Brain pericyte (primary cell): ENCODE data around the gene SFN.
"Not testable (repeated sequence)": the region's sequence is repeated elsewhere in the genome, so short reads cannot be mapped to it uniquely, and the experiment has no call there.

Experiments
- DNase-seq: peaks from one replicate; pipeline ENCODE4 v3.0.0-alpha.2; 2012; ENCODE audit warnings: low read depth, low spot score

Gene SFN

GRCh38 chr1:26862781-26863684 lies at the start of gene SFN:
TSS of gene SFN (plus strand) at chr1:26863149. CDS start at chr1:26863213, 64 bp downstream.
- DNase-seq: no peak

- no peak for DNase-seq
These were observed 48.6 kb upstream of the SFN start for GRCh38 chr1:26814377-26814776.

DNA sequence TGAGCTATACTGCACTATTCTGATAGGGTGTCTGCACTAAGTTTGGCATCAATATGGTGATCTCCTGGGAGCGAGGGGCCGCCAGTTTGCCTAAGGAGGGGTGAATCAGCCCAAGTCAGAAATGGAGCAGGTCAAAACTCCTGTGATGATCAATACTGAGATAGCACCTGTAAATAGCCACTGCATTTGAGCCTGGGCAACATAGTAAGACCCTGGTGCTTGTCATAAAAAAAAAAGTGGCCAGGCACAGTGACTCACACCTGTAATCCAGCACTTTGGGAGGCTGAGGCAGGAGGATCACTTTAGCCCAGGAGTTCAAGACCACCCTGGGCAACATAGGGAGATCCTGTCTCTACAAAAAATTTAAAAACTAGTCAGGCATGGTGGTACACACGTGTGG lies 48.1 kb upstream of the SFN start:
- no peak for DNase-seq

- DNase-seq: no peak
These were observed 42.1 kb upstream of the SFN start for GRCh38 chr1:26820784-26821269.

- no peak for DNase-seq
These were observed 40.1 kb upstream of the SFN start for GRCh38 chr1:26822737-26823395.

- DNase-seq: no peak
These were observed 38.2 kb upstream of the SFN start for GRCh38 chr1:26824731-26825130.

DNA sequence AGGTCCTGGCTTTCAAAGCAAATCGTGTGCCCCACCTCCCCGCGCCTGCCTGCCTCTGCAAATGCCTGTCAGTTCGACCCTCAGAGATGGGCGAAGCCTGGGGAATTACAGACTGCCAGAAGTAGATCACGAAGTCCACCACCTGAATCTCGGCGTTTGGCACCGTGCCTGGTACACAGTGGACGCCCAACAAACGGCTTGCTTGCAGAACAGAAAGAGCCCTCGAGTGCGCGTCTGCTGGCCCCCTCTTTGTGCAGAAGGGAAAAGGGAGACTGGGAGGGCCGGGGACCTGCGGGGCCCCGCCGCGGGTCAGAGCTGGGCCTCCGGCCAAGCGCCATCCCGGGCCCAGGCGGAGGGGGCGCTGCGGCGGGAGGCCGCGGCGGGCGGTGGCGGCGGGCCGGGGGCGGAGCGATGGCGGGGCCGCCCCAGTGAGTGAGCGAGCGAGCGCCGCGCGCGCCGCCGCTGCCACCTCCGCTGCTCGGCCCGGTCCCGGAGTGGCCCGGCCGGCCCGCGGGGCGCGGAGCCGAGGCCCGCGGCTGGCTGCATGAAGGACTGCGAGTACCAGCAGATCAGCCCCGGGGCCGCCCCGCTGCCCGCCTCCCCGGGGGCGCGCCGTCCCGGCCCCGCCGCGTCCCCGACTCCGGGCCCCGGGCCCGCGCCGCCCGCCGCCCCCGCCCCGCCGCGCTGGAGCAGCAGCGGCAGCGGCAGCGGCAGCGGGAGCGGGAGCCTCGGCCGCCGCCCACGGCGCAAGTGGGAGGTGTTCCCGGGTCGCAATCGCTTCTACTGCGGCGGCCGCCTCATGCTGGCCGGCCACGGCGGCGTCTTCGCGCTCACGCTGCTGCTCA lies 36.5 kb upstream of the SFN start, which contains the start of gene ZDHHC18:
Gene ZDHHC18 (plus strand): TSS at position 428 of the 845 bp plus-strand sequence. CDS start 117 bp downstream, at position 545.
- no peak for DNase-seq

DNA sequence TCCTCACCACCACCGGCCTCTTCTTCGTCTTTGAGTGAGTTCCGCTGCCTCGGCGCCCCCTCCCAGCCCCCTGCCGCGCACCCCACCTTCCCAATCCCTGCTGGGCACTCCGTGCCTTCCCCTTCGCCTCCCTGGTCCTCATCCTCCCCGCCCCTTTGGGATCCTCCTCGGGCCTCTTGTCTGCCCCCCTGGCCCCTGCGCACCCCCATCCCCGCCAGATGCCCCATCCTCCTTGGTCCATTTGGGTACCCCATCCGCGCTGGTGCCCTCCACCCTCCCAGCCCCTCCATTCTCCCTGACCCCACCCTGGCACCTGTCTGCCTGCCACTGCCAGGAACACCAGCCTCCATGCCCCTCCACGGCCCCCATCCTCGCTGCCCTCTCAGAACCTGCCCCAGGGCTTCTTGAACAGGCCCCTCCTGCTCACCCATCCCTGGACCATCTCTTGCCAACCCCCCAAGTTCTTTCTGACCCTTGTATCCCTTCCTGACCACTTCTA lies 35.8 kb upstream of the SFN start:
- DNase-seq: no peak

GRCh38 chr1:26827663-26828062 lies 35.3 kb upstream of the SFN start:
- DNase-seq: no peak

DNA sequence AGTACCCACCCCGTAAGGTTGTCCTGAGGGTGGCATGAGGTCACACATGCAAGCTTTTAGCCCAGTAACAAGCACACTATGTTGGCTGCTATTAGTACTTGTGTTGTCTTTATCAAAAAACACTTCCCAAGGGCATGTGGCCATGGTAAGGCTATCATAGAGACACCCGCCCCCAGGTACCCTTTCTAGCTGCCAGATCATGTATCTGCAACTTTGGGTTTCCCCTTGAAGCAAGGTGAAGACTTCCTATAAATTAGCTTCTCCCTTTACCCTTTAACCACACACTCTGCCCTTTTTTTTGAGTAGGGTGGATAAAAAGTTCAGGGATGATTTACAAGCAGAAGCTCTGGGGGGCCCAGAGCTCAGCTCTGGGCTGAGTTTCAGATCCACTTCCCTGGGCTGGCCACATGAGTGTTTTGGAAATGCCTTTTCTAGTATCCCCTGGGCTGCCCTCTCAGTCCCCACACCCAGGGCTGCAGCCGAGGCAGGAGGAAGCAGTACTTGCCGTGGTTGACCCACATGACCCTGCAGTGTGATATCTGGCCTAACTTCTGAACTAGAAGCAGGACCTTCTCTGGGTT lies 34.4 kb upstream of the SFN start:
- DNase-seq: no peak

DNA sequence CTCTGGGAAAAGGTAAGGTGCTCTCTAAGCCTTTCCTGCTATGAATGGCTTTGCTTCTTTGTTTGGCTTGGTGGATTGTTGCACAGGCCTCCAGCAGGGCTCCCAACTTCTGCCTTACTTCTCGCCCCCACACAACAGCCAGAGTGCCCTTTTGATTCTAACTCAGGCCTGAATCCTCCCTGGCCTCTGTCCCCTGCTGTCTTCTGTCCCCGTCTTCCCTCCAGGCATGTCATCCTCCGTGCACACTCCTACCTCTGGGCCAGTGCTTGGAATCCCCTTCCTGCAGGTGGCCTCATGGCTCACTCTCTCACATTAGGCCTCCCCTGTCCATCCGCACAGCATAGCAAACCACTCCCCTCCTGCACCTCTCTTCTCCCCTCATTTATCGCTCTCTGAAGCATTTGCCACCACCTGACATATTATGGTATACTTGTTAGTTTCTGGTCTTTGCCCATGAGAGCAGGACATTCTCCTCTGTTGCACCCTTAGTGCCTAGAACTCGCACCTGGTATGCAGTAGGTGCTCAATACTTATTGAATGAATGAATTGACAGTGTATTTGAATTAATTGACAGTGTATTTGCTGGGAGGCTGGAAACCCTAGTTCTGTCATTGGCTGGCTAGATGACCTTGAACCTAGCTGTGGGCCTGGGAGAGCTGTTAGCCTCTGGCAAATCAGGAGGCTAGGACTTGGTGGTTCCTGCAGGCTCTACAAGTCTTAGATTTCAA lies 33.6 kb upstream of the SFN start:
- DNase-seq: no peak

- DNase-seq: no peak
These were observed 31.9 kb upstream of the SFN start for GRCh38 chr1:26831059-26831458.

- no peak for DNase-seq
These were observed 31.3 kb upstream of the SFN start for GRCh38 chr1:26831546-26832248.

- no peak for DNase-seq
These were observed 30.5 kb upstream of the SFN start for GRCh38 chr1:26832249-26832960.

DNA sequence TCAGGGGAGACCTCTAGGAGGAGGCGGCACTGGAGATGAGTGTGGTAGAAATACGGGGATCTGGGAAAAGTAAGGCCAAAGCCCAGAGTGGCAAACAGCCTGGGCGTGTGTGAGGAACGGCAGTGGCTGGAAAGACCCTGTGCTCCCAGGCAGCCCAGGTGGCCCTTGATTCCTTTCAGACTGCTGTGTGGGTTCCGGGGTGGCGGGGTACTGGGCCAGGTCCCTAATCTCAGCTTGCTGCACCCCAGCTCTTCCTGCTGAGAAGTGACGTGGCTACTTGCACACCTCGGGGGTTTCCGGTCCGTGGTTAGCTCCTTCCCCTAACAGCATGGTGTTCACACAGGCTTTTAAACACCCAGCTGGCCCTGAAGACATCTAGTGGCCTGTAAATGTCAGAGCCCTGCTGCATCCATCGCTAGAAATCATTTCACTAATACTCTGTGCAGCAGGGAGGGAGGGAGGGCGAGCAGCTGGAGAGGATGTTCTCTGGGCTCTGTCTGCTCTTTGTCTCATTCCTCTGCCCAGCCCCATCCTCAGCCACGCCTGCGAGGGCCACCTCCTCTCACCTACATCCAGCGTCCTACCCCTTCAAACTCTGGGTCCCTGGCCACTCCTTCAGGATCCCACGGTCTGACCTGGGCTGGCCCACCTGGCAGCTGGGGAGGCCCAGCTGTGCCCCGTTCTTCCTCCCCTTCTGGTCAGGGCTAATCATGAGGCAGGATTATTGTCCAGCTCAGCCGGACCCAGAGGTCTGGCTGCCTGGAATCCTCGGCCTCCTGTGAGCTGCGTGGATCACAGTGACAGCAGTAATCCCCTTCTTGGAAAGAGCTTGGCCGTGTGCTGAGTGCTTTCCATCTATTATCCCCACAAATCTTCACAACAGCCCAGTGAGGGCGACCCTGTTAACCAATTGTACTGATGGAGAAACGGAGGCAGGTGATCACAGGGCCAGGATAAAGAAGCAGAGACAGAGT lies 29.2 kb upstream of the SFN start:
- DNase-seq: no peak

GRCh38 chr1:26837665-26838064 lies 25.3 kb upstream of the SFN start:
- DNase-seq: not testable (repeated sequence)

DNA sequence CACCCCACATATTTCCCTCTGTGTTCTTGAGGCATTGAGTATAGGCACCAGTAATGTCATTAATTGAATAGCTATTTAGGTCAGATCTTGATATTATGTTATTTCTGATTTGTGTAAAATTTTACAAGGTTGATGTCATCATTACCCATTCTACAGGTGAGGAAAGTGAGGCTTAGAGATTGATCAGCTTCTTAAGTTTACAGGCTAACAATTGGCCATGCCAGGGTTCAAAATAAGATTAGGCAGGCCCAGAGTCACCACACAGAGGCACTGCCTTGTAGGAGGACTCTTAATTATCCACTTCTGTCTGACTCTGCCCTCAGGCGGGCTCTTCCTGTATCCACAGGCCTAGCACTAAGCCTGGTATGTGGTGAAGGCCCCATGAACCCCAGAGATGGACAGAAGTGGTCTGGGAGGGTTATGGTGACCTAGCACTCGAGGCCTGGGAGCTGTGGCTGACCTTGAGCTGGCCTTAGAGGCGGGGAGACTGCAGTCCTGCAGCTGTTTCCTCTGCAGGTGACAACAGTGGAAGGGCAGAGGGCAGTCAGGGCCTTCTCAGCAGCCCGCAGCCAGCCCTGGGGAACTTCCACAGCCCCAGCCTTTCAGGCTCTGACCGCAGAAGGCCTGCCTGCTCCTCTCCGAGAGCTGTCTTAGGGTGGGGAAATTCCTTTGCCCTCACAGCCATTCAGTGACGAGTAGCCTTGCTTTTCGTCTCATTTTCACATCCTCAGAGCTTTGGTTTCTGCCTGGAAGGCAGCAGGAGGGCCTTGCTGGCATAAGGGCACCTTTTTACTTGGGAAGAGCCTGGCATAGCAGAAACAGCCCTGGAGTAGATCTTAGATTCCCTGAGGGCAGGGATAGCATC lies 24.2 kb upstream of the SFN start:
- DNase-seq: no peak
